GM12878 (cell line): ENCODE measurements around the gene TUBD1. TPM values are rescaled to one million over a fixed set of nuclear protein-coding genes. Genes with fewer than 3 reads are reported as not detected.

Source experiments
- ATAC-seq: fragments of 200-7000 bp; cut with Tn5 transposase; 3 replicates; pipeline ENCODE4 v1.9.1; 2020; ENCODE audit warnings: mild to moderate bottlenecking, moderate library complexity
- BruUV-seq: library from RNA; stranded (reverse); fragments of 400-500 nt; replicated peaks from 2 replicates; lab custom pipeline; 2021; lab: Mats Ljungman, UMichigan
- CTCF ChIA-PET: fragments of 300-600 bp; sonication (Branson Sonifier 250); formaldehyde crosslinking; extraction: SDS; loops from one replicate; lab custom pipeline; 2021; ENCODE audit warnings: inconsistent platforms; lab: Yijun Ruan, JAX
- POLR2A ChIA-PET: fragments of 350-600 bp; formaldehyde crosslinking; extraction: SDS; loops from one replicate; lab custom pipeline; 2021; ENCODE audit warnings: inconsistent platforms; lab: Charles Lee
- RAD21 ChIA-PET: fragments of 300-600 bp; sonication (Branson Sonifier 250); formaldehyde crosslinking; loops from one replicate; lab custom pipeline; 2023; ENCODE audit warnings: antibody characterized with exemption; ENCODE audit not compliant: unreplicated experiment; lab: Charles Lee
- SMC1A ChIA-PET: fragments of 300-600 bp; sonication (Branson Sonifier 250); formaldehyde crosslinking; loops from one replicate; lab custom pipeline; 2023; ENCODE audit not compliant: unreplicated experiment, uncharacterized antibody; lab: Charles Lee
- DNase-seq: peaks from one replicate; pipeline ENCODE4 v3.0.0-alpha.2; 2011; ENCODE audit warnings: low read depth, low spot score
- FAIRE-seq: peaks from 3 replicates; lab custom pipeline; 2011; peaks lifted over from hg19 to GRCh38; lab: Jason Lieb, UNC
- H2AFZ ChIP-seq: 2 replicates; pipeline ENCODE4 v1.6.0; 2011; ENCODE audit warnings: low read depth, low read length, control low read depth; ENCODE audit not compliant: control insufficient read depth
- H3K27ac ChIP-seq: 2 replicates; pipeline ENCODE4 v1.5.1; 2011; ENCODE audit warnings: control low read depth; ENCODE audit not compliant: control insufficient read depth, insufficient read depth
- H3K27me3 ChIP-seq, 2 experiments: replicated peaks in 1 of 2; 2 replicates each; pipeline versions ENCODE4 v1.6.0 to v1.6.1; 2011; ENCODE audit warnings: low read length in 1 of 2; ENCODE audit not compliant: control insufficient read depth in 2 of 2, insufficient read depth in 2 of 2
- H3K36me3 ChIP-seq, 2 experiments: 2 replicates each; pipeline ENCODE4 v1.5.1; 2011; ENCODE audit warnings: low read length in 1 of 2; ENCODE audit not compliant: control insufficient read depth in 2 of 2, insufficient read depth in 2 of 2
- H3K4me1 ChIP-seq: 2 replicates; pipeline ENCODE4 v1.6.1; 2011; ENCODE audit warnings: mild to moderate bottlenecking, low read length, moderate library complexity, mixed read lengths; ENCODE audit not compliant: control insufficient read depth, insufficient read depth
- H3K4me2 ChIP-seq: 2 replicates; pipeline ENCODE4 v1.6.0; 2011; ENCODE audit warnings: control low read depth; ENCODE audit not compliant: control insufficient read depth, insufficient read depth
- H3K4me3 ChIP-seq: fragments of 200-600 bp; sonication (generic); 2 replicates; pipeline ENCODE4 v1.5.1; 2016
- H3K79me2 ChIP-seq: 2 replicates; pipeline ENCODE4 v1.6.0; 2011; ENCODE audit warnings: low read length; ENCODE audit not compliant: control insufficient read depth, insufficient read depth
- H3K9ac ChIP-seq: 2 replicates; pipeline ENCODE4 v1.8.0; 2011; ENCODE audit warnings: low read length, control low read depth, mixed read lengths; ENCODE audit not compliant: control insufficient read depth, insufficient read depth
- H3K9me3 ChIP-seq: replicated peaks from 3 replicates; pipeline ENCODE4 v1.5.1; 2011; ENCODE audit warnings: mild to moderate bottlenecking, low read length; ENCODE audit not compliant: control insufficient read depth, insufficient read depth
- H4K20me1 ChIP-seq: 2 replicates; pipeline ENCODE4 v1.6.0; 2011; ENCODE audit not compliant: control insufficient read depth, insufficient read depth
- BACH1 ChIP-seq: fragments of 450-650 bp; IDR thresholded peaks from 2 replicates; pipeline ENCODE4 v1.6.1; 2017; ENCODE audit warnings: mild to moderate bottlenecking, borderline replicate concordance
- CHD4 ChIP-seq: fragments of 200-600 bp; sonication (generic); IDR thresholded peaks from 2 replicates; pipeline ENCODE4 v1.6.1; 2016; ENCODE audit warnings: mild to moderate bottlenecking
- DPF2 ChIP-seq: fragments of 450-650 bp; IDR thresholded peaks from 2 replicates; pipeline ENCODE4 v1.6.1; 2017; ENCODE audit warnings: mild to moderate bottlenecking
- ETV6 ChIP-seq, 2 experiments: fragments of 450-650 bp in 1 of 2; IDR thresholded peaks in 1 of 2; conservative IDR thresholded peaks in 1 of 2; 2 replicates each; pipeline ENCODE4 v1.6.1; 2014; ENCODE audit warnings: antibody characterized with exemption in 1 of 2, borderline replicate concordance in 1 of 2, low read depth in 1 of 2, mild to moderate bottlenecking in 1 of 2, moderate library complexity in 1 of 2
- NFXL1 ChIP-seq: fragments of 450-650 bp; IDR thresholded peaks from 2 replicates; pipeline ENCODE4 v1.6.1; 2017; ENCODE audit warnings: antibody characterized with exemption, mild to moderate bottlenecking, borderline replicate concordance
- RELB ChIP-seq: fragments of 450-650 bp; IDR thresholded peaks from 2 replicates; pipeline ENCODE4 v1.6.1; 2017; ENCODE audit warnings: low read depth, mild to moderate bottlenecking, moderate library complexity
- YY1 ChIP-seq: IDR thresholded peaks from 2 replicates; pipeline ENCODE4 v1.6.1; 2011; ENCODE audit warnings: low read depth, mild to moderate bottlenecking, low read length
- ZNF592 ChIP-seq: fragments of 450-650 bp; IDR thresholded peaks from 2 replicates; pipeline ENCODE4 v1.6.1; 2017; ENCODE audit warnings: mild to moderate bottlenecking, moderate library complexity
- WGBS: methylation state at CpG from one replicate; pipeline ENCODE4 v1.1.6; 2016; ENCODE audit warnings: low lambda C conversion rate; ENCODE audit not compliant: insufficient replicate concordance, insufficient coverage; ENCODE audit errors: missing lambda C conversion rate; 5-methylcytosine and 5-hydroxymethylcytosine counted together
- in situ Hi-C: fragments of 300-500 bp; cut with MboI; formaldehyde crosslinking; loops from 9 replicates; pipeline ENCODE4 v1.14.3; 2018; ENCODE audit warnings: mixed read lengths
- intact Hi-C: fragments of 100-400 bp; cut with micrococcal nuclease; formaldehyde crosslinking; loops from one replicate; pipeline ENCODE4 v1.14.2; 2022; ENCODE audit not compliant: unreplicated experiment
- polyA plus RNA-seq, 11 experiments: library from polyadenylated mRNA; depleted of rRNA in 4 of 11; unstranded in 6 of 11; stranded (reverse) in 5 of 11; fragments of >200 nt; fragmentation: Nextera tagmentation in 4 of 11; fragmentation: Illumina TruSeq in 1 of 11; extraction: Ambion mirVana in 4 of 11; extraction: Trizol in 1 of 11; gene quantifications; 1 replicate in 1 of 11; 2 replicates in 10 of 11; pipeline versions ENCODE4 v1.2.1 to v1.2.3, GENCODE V29; 2011 to 2016; ENCODE audit warnings: inconsistent platforms in 2 of 11, missing spikeins in 2 of 11, low read depth in 1 of 11
- total RNA-seq, 4 experiments: library from RNA; depleted of rRNA in 3 of 4; stranded (reverse); fragments of >200 nt in 3 of 4; fragmentation: Illumina TruSeq in 1 of 4; extraction: Trizol in 1 of 4; gene quantifications; 2 replicates each; pipeline versions ENCODE4 v1.2.1 to v1.2.3, GENCODE V29; 2013 to 2021
- TF ChIP-seq, protein P1 (sequence below): fragments of 450-650 bp; formaldehyde crosslinking; IDR thresholded peaks from 2 replicates; pipeline ENCODE4 v1.5.0; 2022; ENCODE audit warnings: mild to moderate bottlenecking, missing genetic modification characterization

Gene TUBD1
- total and polyA plus RNA-seq, 10 of the 15 experiments (the other 5 are each of a cell fraction or from before 2014, with no cell fraction given), result 5.3 to 10.8 (median 8.3) TPM

DNA sequence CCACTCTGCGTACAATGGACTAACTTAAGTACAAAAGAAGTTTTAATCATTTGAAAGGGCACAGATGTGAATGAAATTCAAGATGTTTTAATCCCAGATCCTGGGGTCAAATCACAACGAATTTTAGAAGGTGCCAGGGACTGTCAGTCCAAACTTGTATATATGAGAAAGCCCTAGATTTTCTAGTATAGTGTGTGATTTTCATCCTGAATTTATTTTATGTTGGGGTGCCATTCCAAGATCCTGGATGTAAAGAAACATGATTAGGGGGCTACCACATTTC, 64.3 kb downstream of the TUBD1 start:
- H3K4me1 ChIP-seq, result peaks cover 79% of the 10 kb centered on the region
- ATAC-seq (no peak), FAIRE-seq (no peak), DNase-seq (no peak)
- H4K20me1 ChIP-seq, result no peaks in the 10 kb centered on the region
- ChIA-PET POLR2A (interaction anchor here (1.4 to 12.0 kb wide), 8 partner anchors 8 to 75 kb away, joined by 5 to 332 read pairs (median 16); no protein-coding TSS in a partner anchor), SMC1A (interaction anchor here (0.6 to 15.2 kb wide), 17 partner anchors 9 to 121 kb away, joined by 3 to 250 read pairs (median 6); partner anchors contain the start of genes PTRH2 and VMP1), CTCF (interaction anchor here (1.0 to 7.9 kb wide), 13 partner anchors 10 to 75 kb away, joined by 3 to 75 read pairs (median 5); no protein-coding TSS in a partner anchor), RAD21 (interaction anchor here (0.5 to 11.5 kb wide), 11 partner anchors 10 to 75 kb away, joined by 3 to 223 read pairs (median 15); no protein-coding TSS in a partner anchor)
- H3K27me3 ChIP-seq, result no peaks in the 10 kb centered on the region
- peaks cover 50% of the 10 kb centered on the region for H3K79me2 ChIP-seq
- peak overlapping the region; percentile 65 for H3K4me3 ChIP-seq
- no peaks in the 10 kb centered on the region for H3K9me3 ChIP-seq
- H3K36me3 ChIP-seq, result no peaks in the 10 kb centered on the region
- intact Hi-C loops, result loop anchor here (2.0 kb wide), 1 partner anchor 76 kb away; no protein-coding TSS in a partner anchor
- H3K9ac ChIP-seq, result peak overlapping the region; percentile 84
- in situ Hi-C loops, result loop anchor here (5.0 kb wide), 1 partner anchor 41 kb away; no protein-coding TSS in a partner anchor
- TF ChIP-seq CHD4, result no peak
- TF ChIP-seq RELB, result no peak
- TF ChIP-seq DPF2, result no peak
- TF ChIP-seq NFXL1, result 0 out of 2 replicates have a peak, but pooled peaks have one; percentile 34
- TF ChIP-seq, protein P1, sequence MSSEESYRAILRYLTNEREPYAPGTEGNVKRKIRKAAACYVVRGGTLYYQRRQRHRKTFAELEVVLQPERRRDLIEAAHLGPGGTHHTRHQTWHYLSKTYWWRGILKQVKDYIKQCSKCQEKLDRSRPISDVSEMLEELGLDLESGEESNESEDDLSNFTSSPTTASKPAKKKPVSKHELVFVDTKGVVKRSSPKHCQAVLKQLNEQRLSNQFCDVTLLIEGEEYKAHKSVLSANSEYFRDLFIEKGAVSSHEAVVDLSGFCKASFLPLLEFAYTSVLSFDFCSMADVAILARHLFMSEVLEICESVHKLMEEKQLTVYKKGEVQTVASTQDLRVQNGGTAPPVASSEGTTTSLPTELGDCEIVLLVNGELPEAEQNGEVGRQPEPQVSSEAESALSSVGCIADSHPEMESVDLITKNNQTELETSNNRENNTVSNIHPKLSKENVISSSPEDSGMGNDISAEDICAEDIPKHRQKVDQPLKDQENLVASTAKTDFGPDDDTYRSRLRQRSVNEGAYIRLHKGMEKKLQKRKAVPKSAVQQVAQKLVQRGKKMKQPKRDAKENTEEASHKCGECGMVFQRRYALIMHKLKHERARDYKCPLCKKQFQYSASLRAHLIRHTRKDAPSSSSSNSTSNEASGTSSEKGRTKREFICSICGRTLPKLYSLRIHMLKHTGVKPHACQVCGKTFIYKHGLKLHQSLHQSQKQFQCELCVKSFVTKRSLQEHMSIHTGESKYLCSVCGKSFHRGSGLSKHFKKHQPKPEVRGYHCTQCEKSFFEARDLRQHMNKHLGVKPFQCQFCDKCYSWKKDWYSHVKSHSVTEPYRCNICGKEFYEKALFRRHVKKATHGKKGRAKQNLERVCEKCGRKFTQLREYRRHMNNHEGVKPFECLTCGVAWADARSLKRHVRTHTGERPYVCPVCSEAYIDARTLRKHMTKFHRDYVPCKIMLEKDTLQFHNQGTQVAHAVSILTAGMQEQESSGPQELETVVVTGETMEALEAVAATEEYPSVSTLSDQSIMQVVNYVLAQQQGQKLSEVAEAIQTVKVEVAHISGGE (CRISPR knock-in tag), result no peak
- 0 out of 2 replicates have a peak, but pooled peaks have one; percentile 5 for TF ChIP-seq ZNF592
- TF ChIP-seq BACH1, result peak; percentile 5; the same call in 1 of the 2 replicates
- TF ChIP-seq YY1, result no peak
- no peak for TF ChIP-seq ETV6 (conservative IDR thresholded peaks at IDR 0.05 in 1 of 2, IDR thresholded peaks at IDR 0.05 in 1 of 2; ENCODE audit: borderline replicate concordance in 1 of 2, low read depth in 1 of 2)
- H3K4me2 ChIP-seq, result peak overlapping the region; percentile 95
- no peak overlapping the region for H2AFZ ChIP-seq
- peak overlapping the region; percentile 98 for H3K27ac ChIP-seq
- 0% methylated on average over 2 of the region's 2 CpGs for WGBS
- no TSS peak for BruUV-seq
